GM15510 (cell line): Measurements from ENCODE around the gene ANO7.

ENCODE experiments used
- POLR2A ChIP-seq: IDR thresholded peaks from 3 replicates; pipeline ENCODE4 v1.6.1; 2011; ENCODE audit warnings: borderline replicate concordance; ENCODE audit not compliant: insufficient read length; ENCODE audit errors: extremely low read depth

ANO7 gene

DNA sequence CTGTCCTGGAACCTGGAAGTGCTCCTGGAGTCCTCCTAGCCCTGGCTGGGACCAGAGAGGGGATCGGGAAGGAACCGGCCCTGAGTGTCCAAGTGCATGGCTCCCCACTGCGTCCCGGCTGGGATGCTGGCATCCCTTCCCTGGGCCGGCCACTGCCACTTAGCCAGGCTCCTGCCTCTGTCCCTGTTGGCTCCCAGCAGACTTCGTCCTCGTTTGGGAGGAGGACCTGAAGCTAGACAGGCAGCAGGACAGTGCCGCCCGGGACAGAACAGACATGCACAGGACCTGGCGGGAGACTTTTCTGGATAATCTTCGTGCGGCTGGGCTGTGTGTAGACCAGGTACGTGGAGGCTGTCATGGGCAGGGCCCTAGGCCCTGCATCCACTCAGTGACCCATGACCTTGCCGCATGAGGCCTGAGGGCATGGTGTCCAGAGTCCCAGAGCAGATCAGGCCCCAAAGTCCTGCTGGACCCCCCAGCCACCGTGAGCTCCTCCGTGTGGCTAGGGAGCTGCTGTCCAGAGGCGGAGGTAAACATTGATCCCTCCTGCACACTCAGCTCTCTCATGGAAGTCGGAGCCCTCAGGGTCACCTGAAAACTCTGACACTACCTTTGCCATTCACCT lies 7.1 kb downstream of the ANO7 start:
- no peak for TF ChIP-seq POLR2A

DNA sequence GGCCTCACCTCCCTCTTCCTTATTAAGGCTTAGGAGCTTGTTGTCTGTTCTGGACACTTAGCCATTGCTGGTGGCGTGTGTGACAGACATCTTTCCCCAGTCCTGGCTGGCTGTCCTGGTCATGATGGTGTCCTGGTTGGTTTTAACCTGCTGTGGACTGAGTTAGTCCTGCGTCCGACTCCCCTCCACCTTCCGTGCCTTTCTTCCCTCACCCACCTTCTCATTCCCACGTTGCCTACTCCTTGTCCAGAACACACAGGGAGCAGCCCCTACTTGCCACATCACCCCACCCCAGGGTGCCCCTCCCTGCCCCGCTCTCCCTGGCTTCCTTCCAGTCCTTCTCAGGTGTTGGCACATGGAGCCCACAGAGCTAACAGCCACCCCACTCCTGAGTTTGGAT lies 9.5 kb downstream of the ANO7 start:
- no peak for TF ChIP-seq POLR2A

DNA sequence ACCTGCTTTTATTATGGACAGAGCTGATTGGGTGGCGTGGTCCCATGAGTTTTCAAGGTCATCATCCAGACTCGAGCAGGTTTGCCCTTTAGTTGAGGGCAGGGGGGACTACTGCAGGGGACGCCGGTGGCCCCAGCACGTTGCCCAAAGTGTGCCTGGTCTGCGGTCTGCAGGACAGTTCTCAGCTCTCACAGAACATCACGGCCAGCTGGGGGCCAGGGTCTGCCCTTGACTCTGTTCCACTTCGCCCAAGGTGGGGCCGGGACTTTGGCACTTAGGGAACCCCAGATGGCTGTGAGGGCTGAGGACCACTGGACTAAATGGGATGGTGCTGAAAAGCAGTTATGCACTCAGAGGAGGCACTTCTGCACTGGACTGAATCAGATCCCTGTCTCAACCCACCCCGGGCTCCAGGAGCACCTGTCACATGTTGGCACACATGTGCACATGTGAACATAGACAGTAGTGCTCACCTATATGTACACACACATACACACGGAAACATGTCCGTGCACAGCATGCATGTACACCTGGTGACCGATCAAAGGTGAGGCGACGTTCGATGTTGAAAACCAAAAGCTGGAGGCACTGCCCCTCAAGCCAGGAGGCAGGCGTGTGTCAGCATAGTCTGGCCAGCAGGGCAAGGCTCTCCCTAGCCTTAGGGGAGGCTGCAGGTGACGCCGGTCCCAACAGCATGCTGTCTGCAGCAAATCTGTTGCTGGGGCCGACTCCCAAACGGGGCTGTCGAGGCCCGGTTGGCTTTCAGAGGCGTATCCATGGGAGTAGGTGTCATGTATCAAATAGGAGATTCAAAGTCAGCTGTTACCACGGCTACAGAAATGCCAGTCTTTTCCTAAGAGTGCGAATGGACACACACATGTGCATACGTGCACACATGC lies 10.2 kb downstream of the ANO7 start:
- TF ChIP-seq POLR2A: no peak

DNA sequence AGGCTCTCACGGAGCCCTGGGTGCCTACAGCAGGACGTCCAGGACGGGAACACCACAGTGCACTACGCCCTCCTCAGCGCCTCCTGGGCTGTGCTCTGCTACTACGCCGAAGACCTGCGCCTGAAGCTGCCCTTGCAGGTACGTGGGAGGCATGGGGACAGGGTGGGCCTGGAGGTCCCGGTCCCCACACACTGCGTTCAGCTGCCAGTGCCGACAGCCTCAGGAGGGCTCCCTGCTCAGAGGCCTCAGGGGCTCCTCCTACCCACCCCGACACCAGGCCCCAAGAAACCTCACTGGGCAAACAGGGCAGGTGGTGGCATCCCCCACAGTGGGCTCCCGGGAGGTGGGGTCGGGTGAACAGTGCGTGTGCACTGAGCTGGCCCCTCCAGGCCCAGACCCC lies 10.8 kb downstream of the ANO7 start:
- no peak for TF ChIP-seq POLR2A

DNA sequence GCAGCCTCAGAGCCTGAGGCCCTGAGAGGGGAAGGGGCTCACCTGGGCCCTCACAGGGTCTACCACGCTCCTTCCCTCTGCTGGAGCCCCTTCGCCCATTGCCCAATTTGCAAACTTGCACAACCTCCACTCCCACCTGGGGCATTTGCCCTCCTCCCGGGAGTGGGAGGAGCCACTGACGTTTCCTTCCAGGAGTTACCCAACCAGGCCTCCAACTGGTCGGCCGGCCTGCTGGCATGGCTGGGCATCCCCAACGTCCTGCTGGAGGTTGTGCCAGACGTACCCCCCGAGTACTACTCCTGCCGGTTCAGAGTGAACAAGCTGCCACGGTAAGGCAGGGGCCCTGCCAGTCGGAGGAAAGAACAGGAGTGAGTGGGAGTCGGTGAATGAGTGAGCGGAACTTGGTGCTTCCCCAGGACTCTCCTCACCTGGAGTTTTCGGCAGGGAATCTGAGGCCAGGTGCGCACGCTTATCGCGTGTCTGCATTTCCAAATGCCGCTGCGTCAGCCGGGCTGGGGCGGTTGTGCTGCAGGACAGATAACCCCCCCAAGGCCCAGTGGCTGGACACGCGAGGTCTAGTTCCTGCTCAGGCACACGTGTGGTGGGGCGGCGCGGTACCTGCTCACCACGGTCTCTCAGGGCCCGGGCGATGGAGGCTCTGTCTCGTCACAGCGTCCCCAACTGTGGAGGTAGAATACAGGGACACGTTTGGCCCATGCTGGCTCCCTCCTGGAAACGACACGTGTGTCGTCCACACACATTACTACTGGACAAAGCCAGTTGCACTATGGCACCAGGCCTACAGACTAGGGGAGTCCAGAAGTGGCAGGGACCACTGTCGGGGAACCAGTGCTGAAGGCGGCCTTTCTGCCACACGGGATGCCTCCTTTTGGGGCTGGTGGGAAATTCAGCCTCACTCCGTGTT lies 11.7 kb downstream of the ANO7 start:
- no peak for TF ChIP-seq POLR2A

DNA sequence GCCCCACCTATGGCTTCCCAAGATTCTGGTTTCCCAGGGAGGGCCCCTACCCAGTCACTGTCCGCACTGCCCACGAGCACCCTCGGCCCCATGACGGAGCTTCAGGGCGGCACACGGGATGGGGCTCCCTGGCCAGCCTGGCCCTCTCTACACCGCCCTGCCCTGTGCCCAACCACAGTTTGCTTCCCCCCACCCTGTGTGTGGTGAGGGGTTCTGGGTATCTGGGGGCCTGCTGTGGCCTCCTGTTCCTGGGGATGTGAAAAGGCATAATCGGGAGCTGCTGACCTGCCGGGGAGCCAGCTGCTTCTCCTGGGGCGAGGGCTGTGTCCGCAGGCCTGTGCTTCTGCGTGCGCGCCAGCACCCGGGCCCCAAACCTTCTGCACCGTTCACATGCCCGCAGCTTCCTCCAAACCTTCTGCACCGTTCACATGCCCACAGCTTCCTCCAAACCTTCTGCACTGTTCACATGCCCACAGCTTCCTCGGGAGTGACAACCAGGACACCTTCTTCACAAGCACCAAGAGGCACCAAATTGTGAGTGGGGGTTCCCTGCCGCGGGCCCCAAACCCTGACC lies 12.4 kb downstream of the ANO7 start:
- no peak for TF ChIP-seq POLR2A

DNA sequence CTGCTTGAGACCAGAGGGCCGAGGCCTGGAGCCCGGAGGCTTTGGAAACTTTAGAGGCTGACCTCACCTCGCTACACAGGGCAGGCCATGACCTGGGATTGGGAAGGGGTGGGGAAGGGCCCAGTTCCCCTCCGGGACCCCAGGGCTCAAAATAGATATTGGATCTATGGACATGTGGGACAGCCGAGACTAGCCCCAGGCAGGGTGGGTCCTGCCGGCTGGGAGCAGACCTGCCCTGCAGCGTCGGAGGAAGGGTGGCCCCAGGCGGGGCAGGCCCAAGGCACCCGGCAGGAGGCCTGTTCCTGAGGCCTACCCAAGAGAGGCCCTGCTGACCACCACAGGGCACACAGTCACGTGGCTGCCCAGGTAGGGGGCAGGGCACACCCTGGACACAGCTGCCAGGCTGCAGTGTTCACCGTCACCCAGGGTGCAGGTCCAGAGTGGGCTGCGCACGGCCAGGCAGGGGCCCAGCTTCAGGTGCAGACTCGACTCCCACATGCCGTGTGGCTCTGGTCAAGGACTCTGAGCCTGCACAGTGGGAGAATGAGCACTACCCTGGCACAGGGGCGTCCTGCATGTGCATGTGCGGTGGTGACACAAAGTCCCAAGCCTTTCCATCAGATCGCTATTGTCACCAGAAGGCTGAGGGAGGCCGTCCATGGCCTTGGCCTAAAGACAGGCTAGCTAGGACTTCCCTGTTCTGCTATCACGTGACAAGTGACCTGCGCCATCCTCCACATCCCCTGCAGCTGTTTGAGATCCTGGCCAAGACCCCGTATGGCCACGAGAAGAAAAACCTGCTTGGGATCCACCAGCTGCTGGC lies 13.2 kb downstream of the ANO7 start:
- no peak for TF ChIP-seq POLR2A

DNA sequence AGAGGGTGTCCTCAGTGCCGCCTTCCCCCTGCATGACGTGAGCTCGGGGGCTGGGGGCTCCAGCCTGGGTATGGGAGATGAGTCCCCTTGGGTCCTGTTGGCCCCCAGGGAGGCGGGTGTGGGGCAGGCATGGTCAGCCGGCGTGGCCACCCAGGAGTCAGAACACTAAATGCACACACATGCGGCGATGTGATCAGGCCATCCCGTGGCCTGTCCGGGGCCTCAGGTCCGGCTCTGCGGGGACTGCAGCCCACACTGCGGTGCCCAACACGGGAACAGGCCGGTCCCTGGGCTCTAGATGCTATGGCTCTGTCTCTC lies 13.8 kb downstream of the ANO7 start:
- no peak for TF ChIP-seq POLR2A

DNA sequence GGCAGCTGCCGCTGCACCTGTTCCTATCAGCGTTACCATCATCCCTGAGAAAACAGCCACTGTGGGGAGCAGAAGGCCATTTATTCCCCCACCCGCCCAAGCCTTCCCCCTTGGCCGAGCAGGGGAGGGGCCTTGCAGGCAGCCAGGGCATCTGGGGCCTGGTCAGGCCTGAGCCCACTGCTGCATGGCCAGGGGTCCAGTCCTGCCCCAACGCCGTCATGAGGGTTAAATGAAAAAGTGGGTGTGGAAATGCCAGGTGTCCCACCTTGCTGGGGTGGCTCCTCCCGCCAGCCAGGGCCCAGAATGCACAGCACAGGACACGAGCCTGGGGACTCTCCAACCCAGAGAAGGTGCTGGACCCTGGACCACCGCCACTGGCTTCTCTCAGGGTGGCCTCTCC lies 14.2 kb downstream of the ANO7 start:
- no peak for TF ChIP-seq POLR2A

DNA sequence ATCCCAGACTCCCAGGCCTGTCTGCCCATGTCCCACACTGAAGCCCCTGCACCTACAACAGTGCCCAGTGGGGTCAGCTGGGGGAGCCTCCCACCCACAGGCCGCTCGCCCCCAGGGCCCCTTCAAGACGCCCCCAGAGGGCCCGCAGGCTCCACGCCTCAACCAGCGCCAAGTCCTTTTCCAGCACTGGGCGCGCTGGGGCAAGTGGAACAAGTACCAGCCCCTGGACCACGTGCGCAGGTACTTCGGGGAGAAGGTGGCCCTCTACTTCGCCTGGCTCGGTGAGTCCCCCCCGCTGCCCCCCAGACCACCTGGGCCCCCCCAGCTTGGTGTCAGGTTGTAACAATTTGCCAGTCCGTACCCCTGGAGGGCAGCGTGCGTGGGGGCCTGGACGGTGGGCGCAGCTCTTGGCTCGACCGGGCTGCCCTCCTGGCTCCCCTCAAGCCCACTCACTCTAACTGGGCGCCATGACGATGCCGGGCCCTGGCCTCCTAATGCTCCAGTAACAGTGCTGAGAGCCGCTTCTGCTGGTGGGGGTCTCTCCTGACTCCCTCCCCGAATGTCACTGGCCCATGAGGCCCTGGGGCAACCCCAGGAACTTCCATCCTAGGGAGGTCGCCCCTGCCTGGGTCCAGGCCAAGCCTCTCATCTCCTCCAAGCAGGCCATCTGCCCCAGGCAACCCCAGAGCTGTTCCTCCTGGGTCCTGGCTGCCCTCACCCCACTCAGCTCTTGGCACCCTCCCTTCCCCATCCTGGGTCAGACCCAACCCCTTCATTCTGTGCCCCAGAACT lies 14.9 kb downstream of the ANO7 start:
- TF ChIP-seq POLR2A: no peak

DNA sequence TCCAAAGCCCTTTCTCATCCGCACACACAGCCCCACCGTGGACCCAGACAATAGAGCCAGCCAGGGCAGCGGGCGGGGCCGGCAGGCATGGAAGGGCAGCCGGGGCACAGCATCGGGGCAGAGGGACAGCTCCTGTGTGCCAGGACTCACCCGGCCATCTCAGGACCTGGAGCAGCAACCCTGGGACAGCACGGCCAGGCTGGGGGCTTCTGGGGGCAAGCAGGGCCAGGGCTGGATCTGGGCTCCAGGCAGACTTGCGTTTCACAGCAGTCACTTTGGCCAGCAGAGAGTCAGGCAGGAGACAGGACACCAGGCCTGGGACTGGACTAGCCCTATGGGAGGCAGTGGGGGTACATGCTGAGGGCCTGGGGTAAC lies 15.5 kb downstream of the ANO7 start:
- no peak for TF ChIP-seq POLR2A

DNA sequence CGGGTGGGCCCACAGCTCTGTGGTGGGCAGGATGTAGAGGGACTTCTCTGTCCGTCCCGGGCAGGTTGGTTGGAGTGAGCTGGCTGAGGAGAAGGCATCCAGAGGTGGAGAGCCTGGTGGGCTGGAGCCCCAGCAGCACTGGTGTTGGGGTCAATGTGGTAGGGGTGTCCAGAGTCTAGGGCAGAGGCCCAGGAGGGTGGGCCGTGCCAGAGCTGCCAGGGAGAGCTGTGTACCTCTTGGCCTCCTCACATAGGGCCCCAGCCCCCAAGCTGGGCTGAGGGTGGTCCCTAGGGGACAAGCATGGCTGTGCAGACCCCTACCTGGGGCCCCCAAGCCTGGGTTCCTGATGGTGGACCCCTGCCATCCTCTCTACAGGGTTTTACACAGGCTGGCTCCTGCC lies 16.0 kb downstream of the ANO7 start:
- TF ChIP-seq POLR2A: no peak

DNA sequence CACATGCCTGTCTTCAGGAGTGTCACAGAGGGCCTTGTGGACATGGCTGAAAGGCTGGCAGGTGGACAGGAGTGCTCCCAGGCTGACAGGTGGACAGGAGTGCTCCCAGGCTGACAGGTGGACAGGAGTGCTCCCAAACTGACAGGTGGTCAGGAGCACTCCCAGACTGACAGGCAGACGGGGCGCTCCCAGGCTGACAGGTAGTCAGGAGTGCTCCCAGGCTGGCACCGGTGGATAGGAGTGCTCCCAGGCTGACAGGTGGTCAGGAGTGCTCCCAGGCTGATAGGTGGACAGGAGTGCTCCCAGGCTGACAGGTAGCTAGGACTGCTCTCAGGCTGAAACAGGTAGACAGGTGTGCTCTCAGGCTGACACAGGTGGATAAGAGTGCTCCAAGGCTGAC lies 16.6 kb downstream of the ANO7 start:
- TF ChIP-seq POLR2A: no peak
